WTC11 (cell line): ENCODE results near the gene PLXNC1. TPM values are rescaled to one million over a fixed set of nuclear protein-coding genes. Genes with fewer than 3 reads are reported as not detected.

ENCODE experiments used
- ATAC-seq: fragments of 200-7000 bp; cut with Tn5 transposase; 2 replicates; pipeline ENCODE4 v1.10.0; 2021; ENCODE audit warnings: mild to moderate bottlenecking, moderate library complexity
- CTCF ChIA-PET: fragments of 300-600 bp; sonication (Branson Sonifier 250); formaldehyde crosslinking; loops from one replicate; lab custom pipeline; 2021; ENCODE audit warnings: antibody characterized with exemption; lab: Charles Lee
- POLR2A ChIA-PET: fragments of 350-600 bp; sonication (Branson Sonifier 250); formaldehyde crosslinking; loops from one replicate; lab custom pipeline; 2021; ENCODE audit warnings: antibody characterized with exemption; lab: Charles Lee
- DNase-seq: peaks from one replicate; pipeline ENCODE4 v3.0.0; 2021; ENCODE audit warnings: low spot score
- H3K27ac Mint-ChIP-seq: 2 replicates; pipeline ENCODE4 v1.8.0; 2021; ENCODE audit warnings: mixed read lengths
- H3K27me3 Mint-ChIP-seq: 2 replicates; pipeline ENCODE4 v1.8.0; 2021; ENCODE audit warnings: low read depth, mild to moderate bottlenecking, moderate library complexity, mixed read lengths
- H3K36me3 Mint-ChIP-seq: 2 replicates; pipeline ENCODE4 v1.8.0; 2021; ENCODE audit warnings: mixed read lengths
- H3K4me1 Mint-ChIP-seq: 2 replicates; pipeline ENCODE4 v1.8.0; 2022; ENCODE audit warnings: mixed read lengths
- H3K4me3 Mint-ChIP-seq: 2 replicates; pipeline ENCODE4 v1.8.0; 2021; ENCODE audit warnings: mild to moderate bottlenecking, moderate library complexity, mixed read lengths
- H3K9me3 Mint-ChIP-seq: 2 replicates; pipeline ENCODE4 v1.8.0; 2021; ENCODE audit warnings: mixed read lengths
- ATF2 ChIP-seq: sonication (generic); formaldehyde crosslinking; IDR thresholded peaks from 2 replicates; pipeline ENCODE4 v1.8.1; 2022; ENCODE audit warnings: low read depth, missing genetic modification reagents, borderline replicate concordance
- CBFB ChIP-seq: sonication (generic); formaldehyde crosslinking; IDR thresholded peaks from 2 replicates; pipeline ENCODE4 v1.8.1; 2022; ENCODE audit warnings: mild to moderate bottlenecking, low read depth, missing genetic modification reagents
- E2F5 ChIP-seq: sonication (generic); formaldehyde crosslinking; IDR thresholded peaks from 2 replicates; pipeline ENCODE4 v1.8.1; 2022; ENCODE audit warnings: mild to moderate bottlenecking, moderate library complexity, missing genetic modification reagents
- EMX1 ChIP-seq: fragments of 250-450 bp; sonication (Bioruptor Pico); IDR thresholded peaks from 2 replicates; pipeline ENCODE4 v1.8.0; 2021; ENCODE audit warnings: mild to moderate bottlenecking
- ERG ChIP-seq: fragments of 250-450 bp; sonication (Bioruptor Pico); IDR thresholded peaks from 2 replicates; pipeline ENCODE4 v1.8.0; 2021; ENCODE audit warnings: mild to moderate bottlenecking
- ETV6 ChIP-seq: sonication (generic); formaldehyde crosslinking; IDR thresholded peaks from 2 replicates; pipeline ENCODE4 v1.8.1; 2022; ENCODE audit warnings: mild to moderate bottlenecking, missing genetic modification reagents
- FOXP4 ChIP-seq: sonication (generic); formaldehyde crosslinking; IDR thresholded peaks from 2 replicates; pipeline ENCODE4 v1.8.0; 2022; ENCODE audit warnings: mild to moderate bottlenecking, missing genetic modification reagents
- GTF2I ChIP-seq: fragments of 250-450 bp; sonication (Bioruptor Pico); conservative IDR thresholded peaks from 2 replicates; pipeline ENCODE4 v1.4.0; 2021; ENCODE audit warnings: mild to moderate bottlenecking
- NR2C2 ChIP-seq: sonication (generic); formaldehyde crosslinking; IDR thresholded peaks from 2 replicates; pipeline ENCODE4 v1.8.0; 2022; ENCODE audit warnings: mild to moderate bottlenecking, missing genetic modification reagents
- NR3C1 ChIP-seq: sonication (generic); formaldehyde crosslinking; conservative IDR thresholded peaks from 2 replicates; pipeline ENCODE4 v1.8.1; 2023; ENCODE audit warnings: low read depth, mild to moderate bottlenecking, missing genetic modification reagents
- SMAD4 ChIP-seq: sonication (generic); formaldehyde crosslinking; IDR thresholded peaks from 2 replicates; pipeline ENCODE4 v1.8.0; 2022; ENCODE audit warnings: mild to moderate bottlenecking, missing genetic modification reagents
- TEAD4 ChIP-seq: sonication (generic); formaldehyde crosslinking; IDR thresholded peaks from 2 replicates; pipeline ENCODE4 v1.8.0; 2022; ENCODE audit warnings: mild to moderate bottlenecking, missing genetic modification reagents
- ZBTB43 ChIP-seq: sonication (generic); formaldehyde crosslinking; IDR thresholded peaks from 2 replicates; pipeline ENCODE4 v1.8.1; 2023; ENCODE audit warnings: mild to moderate bottlenecking, missing genetic modification reagents
- total RNA-seq: library from RNA; stranded (reverse); gene quantifications from 3 replicates; pipeline ENCODE4 v1.2.3, GENCODE V29; 2021
- TF ChIP-seq, protein P1 (sequence below): fragments of 250-450 bp; sonication (Bioruptor Pico); IDR thresholded peaks from 2 replicates; pipeline ENCODE4 v2.1.2; 2022; ENCODE audit warnings: mild to moderate bottlenecking, moderate library complexity
- TF ChIP-seq, protein P2 (sequence below): sonication (generic); formaldehyde crosslinking; IDR thresholded peaks from 2 replicates; pipeline ENCODE4 v1.8.0; 2023; ENCODE audit warnings: mild to moderate bottlenecking, missing genetic modification reagents
- TF ChIP-seq, protein P3 (sequence below): sonication (generic); formaldehyde crosslinking; IDR thresholded peaks from 2 replicates; pipeline ENCODE4 v1.8.0; 2023; ENCODE audit warnings: missing genetic modification reagents
- TF ChIP-seq, protein P4 (sequence below): sonication (generic); formaldehyde crosslinking; IDR thresholded peaks from 2 replicates; pipeline ENCODE4 v1.8.0; 2022; ENCODE audit warnings: mild to moderate bottlenecking, missing genetic modification reagents

Gene PLXNC1
- total RNA-seq, 1 experiment from 2014 or later, result 3.1 TPM

GRCh38 chr12:94265966-94266745 lies 117.8 kb downstream of the PLXNC1 start (continued):
- no peak for TF ChIP-seq ETV6 (CRISPR knock-in tag)
- TF ChIP-seq, all 79 proteins: peak for 0

GRCh38 chr12:94266796-94267536 lies 118.6 kb downstream of the PLXNC1 start:
- ATAC-seq, result no peak
- H3K4me3 Mint-ChIP-seq, result no peak overlapping the region
- DNase-seq, result no peak
- TF ChIP-seq, protein P1, sequence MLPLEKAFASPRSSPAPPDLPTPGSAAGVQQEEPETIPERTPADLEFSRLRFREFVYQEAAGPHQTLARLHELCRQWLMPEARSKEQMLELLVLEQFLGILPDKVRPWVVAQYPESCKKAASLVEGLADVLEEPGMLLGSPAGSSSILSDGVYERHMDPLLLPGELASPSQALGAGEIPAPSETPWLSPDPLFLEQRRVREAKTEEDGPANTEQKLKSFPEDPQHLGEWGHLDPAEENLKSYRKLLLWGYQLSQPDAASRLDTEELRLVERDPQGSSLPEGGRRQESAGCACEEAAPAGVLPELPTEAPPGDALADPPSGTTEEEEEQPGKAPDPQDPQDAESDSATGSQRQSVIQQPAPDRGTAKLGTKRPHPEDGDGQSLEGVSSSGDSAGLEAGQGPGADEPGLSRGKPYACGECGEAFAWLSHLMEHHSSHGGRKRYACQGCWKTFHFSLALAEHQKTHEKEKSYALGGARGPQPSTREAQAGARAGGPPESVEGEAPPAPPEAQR (CRISPR knock-in tag), result no peak
- TF ChIP-seq NR3C1 (no peak), ATF2 (CRISPR knock-in tag) (no peak), SMAD4 (CRISPR knock-in tag) (no peak), FOXP4 (no peak), TEAD4 (no peak), EMX1 (CRISPR knock-in tag) (no peak), GTF2I (no peak), CBFB (no peak), ERG (CRISPR knock-in tag) (no peak), NR2C2 (CRISPR knock-in tag) (no peak), E2F5 (CRISPR knock-in tag) (no peak), ZBTB43 (CRISPR knock-in tag) (no peak)
- TF ChIP-seq, protein P2, sequence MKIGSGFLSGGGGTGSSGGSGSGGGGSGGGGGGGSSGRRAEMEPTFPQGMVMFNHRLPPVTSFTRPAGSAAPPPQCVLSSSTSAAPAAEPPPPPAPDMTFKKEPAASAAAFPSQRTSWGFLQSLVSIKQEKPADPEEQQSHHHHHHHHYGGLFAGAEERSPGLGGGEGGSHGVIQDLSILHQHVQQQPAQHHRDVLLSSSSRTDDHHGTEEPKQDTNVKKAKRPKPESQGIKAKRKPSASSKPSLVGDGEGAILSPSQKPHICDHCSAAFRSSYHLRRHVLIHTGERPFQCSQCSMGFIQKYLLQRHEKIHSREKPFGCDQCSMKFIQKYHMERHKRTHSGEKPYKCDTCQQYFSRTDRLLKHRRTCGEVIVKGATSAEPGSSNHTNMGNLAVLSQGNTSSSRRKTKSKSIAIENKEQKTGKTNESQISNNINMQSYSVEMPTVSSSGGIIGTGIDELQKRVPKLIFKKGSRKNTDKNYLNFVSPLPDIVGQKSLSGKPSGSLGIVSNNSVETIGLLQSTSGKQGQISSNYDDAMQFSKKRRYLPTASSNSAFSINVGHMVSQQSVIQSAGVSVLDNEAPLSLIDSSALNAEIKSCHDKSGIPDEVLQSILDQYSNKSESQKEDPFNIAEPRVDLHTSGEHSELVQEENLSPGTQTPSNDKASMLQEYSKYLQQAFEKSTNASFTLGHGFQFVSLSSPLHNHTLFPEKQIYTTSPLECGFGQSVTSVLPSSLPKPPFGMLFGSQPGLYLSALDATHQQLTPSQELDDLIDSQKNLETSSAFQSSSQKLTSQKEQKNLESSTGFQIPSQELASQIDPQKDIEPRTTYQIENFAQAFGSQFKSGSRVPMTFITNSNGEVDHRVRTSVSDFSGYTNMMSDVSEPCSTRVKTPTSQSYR (CRISPR knock-in tag), result no peak
- TF ChIP-seq, protein P3, sequence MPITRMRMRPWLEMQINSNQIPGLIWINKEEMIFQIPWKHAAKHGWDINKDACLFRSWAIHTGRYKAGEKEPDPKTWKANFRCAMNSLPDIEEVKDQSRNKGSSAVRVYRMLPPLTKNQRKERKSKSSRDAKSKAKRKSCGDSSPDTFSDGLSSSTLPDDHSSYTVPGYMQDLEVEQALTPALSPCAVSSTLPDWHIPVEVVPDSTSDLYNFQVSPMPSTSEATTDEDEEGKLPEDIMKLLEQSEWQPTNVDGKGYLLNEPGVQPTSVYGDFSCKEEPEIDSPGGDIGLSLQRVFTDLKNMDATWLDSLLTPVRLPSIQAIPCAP (CRISPR knock-in tag), result no peak
- TF ChIP-seq, protein P4, sequence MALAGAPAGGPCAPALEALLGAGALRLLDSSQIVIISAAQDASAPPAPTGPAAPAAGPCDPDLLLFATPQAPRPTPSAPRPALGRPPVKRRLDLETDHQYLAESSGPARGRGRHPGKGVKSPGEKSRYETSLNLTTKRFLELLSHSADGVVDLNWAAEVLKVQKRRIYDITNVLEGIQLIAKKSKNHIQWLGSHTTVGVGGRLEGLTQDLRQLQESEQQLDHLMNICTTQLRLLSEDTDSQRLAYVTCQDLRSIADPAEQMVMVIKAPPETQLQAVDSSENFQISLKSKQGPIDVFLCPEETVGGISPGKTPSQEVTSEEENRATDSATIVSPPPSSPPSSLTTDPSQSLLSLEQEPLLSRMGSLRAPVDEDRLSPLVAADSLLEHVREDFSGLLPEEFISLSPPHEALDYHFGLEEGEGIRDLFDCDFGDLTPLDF (CRISPR knock-in tag), result no peak
- H3K9me3 Mint-ChIP-seq, result no peaks in the 10 kb centered on the region
- no peaks in the 10 kb centered on the region for H3K36me3 Mint-ChIP-seq
- H3K27me3 Mint-ChIP-seq, result peaks cover 11% of the 10 kb centered on the region
- CTCF ChIA-PET, result no interaction called here
- H3K27ac Mint-ChIP-seq, result no peak overlapping the region
- H3K4me1 Mint-ChIP-seq, result peaks cover 72% of the 10 kb centered on the region
- POLR2A ChIA-PET, result no interaction called here
